Measurements from ENCODE around the gene SSH2.

DNA sequence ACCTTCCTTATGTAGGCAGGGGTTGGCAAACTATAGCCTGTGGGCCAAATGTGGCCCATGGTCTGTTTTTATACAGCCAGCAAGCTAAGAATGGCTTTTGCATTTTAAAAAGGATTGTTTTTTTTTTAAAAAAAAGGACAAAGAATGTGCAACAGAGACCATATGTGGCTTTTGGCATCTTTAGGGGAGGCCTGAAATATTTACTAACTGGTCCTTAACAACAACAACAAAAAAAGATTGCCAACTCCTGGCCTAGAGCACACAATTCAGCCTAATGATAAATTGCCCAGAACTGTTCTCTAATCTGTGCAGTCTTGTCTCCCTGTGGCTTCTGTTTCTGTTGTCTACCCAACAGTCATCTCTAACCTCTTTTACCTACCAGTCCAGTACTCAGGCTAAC lies 67.1 kb downstream of the SSH2 start:
- TF ChIP-seq, protein P1, sequence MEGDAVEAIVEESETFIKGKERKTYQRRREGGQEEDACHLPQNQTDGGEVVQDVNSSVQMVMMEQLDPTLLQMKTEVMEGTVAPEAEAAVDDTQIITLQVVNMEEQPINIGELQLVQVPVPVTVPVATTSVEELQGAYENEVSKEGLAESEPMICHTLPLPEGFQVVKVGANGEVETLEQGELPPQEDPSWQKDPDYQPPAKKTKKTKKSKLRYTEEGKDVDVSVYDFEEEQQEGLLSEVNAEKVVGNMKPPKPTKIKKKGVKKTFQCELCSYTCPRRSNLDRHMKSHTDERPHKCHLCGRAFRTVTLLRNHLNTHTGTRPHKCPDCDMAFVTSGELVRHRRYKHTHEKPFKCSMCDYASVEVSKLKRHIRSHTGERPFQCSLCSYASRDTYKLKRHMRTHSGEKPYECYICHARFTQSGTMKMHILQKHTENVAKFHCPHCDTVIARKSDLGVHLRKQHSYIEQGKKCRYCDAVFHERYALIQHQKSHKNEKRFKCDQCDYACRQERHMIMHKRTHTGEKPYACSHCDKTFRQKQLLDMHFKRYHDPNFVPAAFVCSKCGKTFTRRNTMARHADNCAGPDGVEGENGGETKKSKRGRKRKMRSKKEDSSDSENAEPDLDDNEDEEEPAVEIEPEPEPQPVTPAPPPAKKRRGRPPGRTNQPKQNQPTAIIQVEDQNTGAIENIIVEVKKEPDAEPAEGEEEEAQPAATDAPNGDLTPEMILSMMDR (IDR thresholded peaks at IDR 0.05; ENCODE audit: low read depth, low read length), result no peak
- TF ChIP-seq EZH2phosphoT487 (IDR thresholded peaks at IDR 0.05; ENCODE audit: low read depth), result no peak

Data from OCI-LY3 (cell line).